ENCODE results near the gene CAMKK2. TPM values are rescaled to one million over a fixed set of nuclear protein-coding genes. Genes with fewer than 3 reads are reported as not detected.
"Not testable (repeated sequence)": the region's sequence is repeated elsewhere in the genome, so short reads cannot be mapped to it uniquely, and the experiment has no call there.

CAMKK2 gene
- total RNA-seq, 1 experiment from 2014 or later, result 34.0 TPM

DNA sequence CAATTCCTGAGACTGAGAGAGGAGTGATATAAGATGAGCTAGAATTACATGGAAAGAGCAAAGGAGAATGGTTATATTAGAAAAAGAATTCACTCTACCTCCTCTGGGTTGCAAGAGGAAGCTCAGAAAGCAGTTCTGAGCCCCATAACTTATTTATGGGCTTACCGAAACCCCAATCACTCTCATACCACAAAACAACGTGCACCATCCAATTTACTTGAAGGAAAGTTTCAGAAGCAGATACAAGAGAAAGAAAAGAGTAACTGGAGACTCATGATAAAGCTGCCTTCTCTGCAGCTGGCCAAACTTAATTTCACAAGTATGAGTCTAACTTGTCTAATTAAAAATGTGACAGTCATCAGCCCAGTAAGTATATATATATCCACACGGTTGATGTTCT lies 27.4 kb upstream of the CAMKK2 start:
- Mint-ChIP-seq H3K27me3 (ENCODE audit: unreplicated experiment) (no peaks in the 10 kb centered on the region), H3K36me3 (ENCODE audit: insufficient read depth, unreplicated experiment) (peaks cover 42% of the 10 kb centered on the region), H3K9me3 (ENCODE audit: low read depth, unreplicated experiment) (no peaks in the 10 kb centered on the region), H3K27ac (ENCODE audit: unreplicated experiment) (no peak overlapping the region), H3K4me3 (ENCODE audit: low read depth, unreplicated experiment) (no peak overlapping the region), H3K4me1 (ENCODE audit: low read depth, unreplicated experiment) (peaks cover 15% of the 10 kb centered on the region)
- TF ChIP-seq, protein P1, sequence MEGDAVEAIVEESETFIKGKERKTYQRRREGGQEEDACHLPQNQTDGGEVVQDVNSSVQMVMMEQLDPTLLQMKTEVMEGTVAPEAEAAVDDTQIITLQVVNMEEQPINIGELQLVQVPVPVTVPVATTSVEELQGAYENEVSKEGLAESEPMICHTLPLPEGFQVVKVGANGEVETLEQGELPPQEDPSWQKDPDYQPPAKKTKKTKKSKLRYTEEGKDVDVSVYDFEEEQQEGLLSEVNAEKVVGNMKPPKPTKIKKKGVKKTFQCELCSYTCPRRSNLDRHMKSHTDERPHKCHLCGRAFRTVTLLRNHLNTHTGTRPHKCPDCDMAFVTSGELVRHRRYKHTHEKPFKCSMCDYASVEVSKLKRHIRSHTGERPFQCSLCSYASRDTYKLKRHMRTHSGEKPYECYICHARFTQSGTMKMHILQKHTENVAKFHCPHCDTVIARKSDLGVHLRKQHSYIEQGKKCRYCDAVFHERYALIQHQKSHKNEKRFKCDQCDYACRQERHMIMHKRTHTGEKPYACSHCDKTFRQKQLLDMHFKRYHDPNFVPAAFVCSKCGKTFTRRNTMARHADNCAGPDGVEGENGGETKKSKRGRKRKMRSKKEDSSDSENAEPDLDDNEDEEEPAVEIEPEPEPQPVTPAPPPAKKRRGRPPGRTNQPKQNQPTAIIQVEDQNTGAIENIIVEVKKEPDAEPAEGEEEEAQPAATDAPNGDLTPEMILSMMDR (IDR thresholded peaks at IDR 0.05; ENCODE audit: unreplicated experiment), result no peak
- BruUV-seq (replicated peaks), result no TSS peak
- CTCF ChIA-PET, result interaction anchor here (0.6 kb wide), 1 partner anchor 406 kb away, joined by 3 read pairs; no protein-coding TSS in a partner anchor
- DNase-seq, result no peak
- intact Hi-C loops (cut with micrococcal nuclease; ENCODE audit: unreplicated experiment), result no loop called here

DNA sequence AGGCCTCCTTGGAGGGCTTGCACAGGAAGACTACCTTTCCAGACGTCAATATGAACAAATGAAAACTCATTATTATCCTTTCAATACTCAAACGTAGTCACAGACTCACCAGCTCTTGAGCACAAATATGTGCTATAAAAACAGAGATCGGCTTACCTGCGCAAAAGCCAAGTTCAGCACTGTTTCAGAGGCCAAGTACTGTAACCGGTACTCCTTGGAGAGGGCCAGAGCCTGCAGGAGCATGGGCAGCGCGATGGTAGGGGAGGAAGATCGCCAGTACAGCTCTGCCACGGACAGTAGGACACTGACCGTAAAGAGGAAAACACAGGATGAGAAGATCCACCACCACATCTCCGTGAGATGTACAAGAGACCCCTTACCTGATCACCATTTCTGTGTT lies 21.6 kb upstream of the CAMKK2 start:
- intact Hi-C loops (cut with micrococcal nuclease; ENCODE audit: unreplicated experiment), result no loop called here
- TF ChIP-seq, protein P1 (IDR thresholded peaks at IDR 0.05; ENCODE audit: unreplicated experiment), result no peak
- H3K27ac Mint-ChIP-seq (ENCODE audit: unreplicated experiment), result no peak overlapping the region
- no peaks in the 10 kb centered on the region for H3K9me3 Mint-ChIP-seq (ENCODE audit: low read depth, unreplicated experiment)
- CTCF ChIA-PET, result interaction anchor here (0.7 kb wide), 1 partner anchor 57 kb away, joined by 7 read pairs; no protein-coding TSS in a partner anchor
- H3K4me3 Mint-ChIP-seq (ENCODE audit: low read depth, unreplicated experiment), result no peak overlapping the region
- H3K27me3 Mint-ChIP-seq (ENCODE audit: unreplicated experiment), result no peaks in the 10 kb centered on the region
- no peaks in the 10 kb centered on the region for H3K4me1 Mint-ChIP-seq (ENCODE audit: low read depth, unreplicated experiment)
- no peak for DNase-seq
- peaks cover 41% of the 10 kb centered on the region for H3K36me3 Mint-ChIP-seq (ENCODE audit: insufficient read depth, unreplicated experiment)
- BruUV-seq (replicated peaks), result no TSS peak

DNA sequence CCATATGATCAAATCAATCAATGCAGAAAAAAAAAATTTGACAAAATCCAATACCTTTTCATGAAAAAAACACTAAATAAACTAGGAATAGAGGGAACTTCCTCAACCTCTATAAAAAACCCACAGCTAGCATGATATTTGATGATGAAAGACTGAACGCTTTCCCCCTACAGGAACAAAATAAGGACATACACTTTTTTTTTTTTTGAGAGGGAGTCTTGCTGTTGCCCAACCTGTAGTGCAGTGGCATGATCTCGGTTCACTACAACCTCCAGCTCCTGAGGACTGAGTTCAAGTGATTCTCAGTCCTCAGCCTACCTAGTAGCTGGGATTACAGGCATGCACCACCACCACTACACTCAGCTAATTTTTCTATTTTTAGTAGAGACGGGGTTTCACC lies 17.9 kb upstream of the CAMKK2 start:
- Mint-ChIP-seq H3K4me1 (ENCODE audit: low read depth, unreplicated experiment) (no peaks in the 10 kb centered on the region), H3K4me3 (ENCODE audit: low read depth, unreplicated experiment) (no peak overlapping the region), H3K27me3 (ENCODE audit: unreplicated experiment) (no peaks in the 10 kb centered on the region), H3K27ac (ENCODE audit: unreplicated experiment) (no peak overlapping the region), H3K9me3 (ENCODE audit: low read depth, unreplicated experiment) (no peaks in the 10 kb centered on the region), H3K36me3 (ENCODE audit: insufficient read depth, unreplicated experiment) (peaks cover 59% of the 10 kb centered on the region)
- TF ChIP-seq, protein P1 (IDR thresholded peaks at IDR 0.05; ENCODE audit: unreplicated experiment), result no peak
- CTCF ChIA-PET, result no interaction called here
- DNase-seq, result no peak
- BruUV-seq (replicated peaks), result no TSS peak
- intact Hi-C loops (cut with micrococcal nuclease; ENCODE audit: unreplicated experiment), result no loop called here

DNA sequence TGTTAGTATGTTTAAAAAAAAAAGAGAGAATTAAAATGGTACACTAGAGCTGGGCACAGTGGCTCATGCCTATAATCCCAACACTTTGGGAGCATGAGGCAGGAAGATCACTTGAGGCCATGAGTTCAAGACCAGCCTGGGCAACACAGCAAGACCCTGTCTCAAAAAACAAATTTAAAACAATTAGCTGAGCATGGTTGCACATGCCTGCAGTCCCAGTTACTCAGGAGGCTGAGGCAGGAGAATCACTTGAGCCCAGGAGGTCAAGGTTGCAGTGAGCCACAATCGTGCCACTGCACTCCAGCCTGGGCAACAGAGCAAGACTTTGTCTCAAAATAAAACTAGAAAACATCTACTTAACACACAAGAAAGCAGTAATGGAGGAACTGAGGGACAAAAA lies 13.7 kb upstream of the CAMKK2 start:
- not testable (repeated sequence) for BruUV-seq (replicated peaks)
- H3K36me3 Mint-ChIP-seq (ENCODE audit: insufficient read depth, unreplicated experiment), result peaks cover 38% of the 10 kb centered on the region

DNA sequence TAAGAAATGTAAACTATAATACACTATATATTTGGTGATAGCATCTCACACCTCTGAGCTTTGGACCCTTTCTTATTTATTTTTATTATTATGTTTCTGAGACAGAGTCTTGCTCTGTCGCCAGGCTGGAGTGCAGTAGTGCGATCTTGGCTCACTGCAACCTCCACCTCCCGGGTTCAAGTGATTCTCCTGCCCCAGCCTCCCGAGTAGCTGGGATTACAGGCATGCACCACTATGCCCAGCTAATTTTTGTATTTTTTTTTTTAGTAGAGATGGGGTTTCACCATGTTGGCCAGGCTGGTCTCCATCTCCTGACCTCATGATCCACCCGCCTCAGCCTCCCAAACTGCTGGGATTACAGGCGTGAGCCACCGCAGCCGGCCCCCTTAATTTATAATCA lies 10.9 kb upstream of the CAMKK2 start:
- H3K4me3 Mint-ChIP-seq (ENCODE audit: low read depth, unreplicated experiment); H3K4me1 Mint-ChIP-seq (ENCODE audit: low read depth, unreplicated experiment); BruUV-seq (replicated peaks); H3K27ac Mint-ChIP-seq (ENCODE audit: unreplicated experiment); intact Hi-C loops (cut with micrococcal nuclease; ENCODE audit: unreplicated experiment); H3K9me3 Mint-ChIP-seq (ENCODE audit: low read depth, unreplicated experiment); CTCF ChIA-PET; H3K27me3 Mint-ChIP-seq (ENCODE audit: unreplicated experiment); DNase-seq: not testable (repeated sequence)
- H3K36me3 Mint-ChIP-seq (ENCODE audit: insufficient read depth, unreplicated experiment), result peaks cover 30% of the 10 kb centered on the region

More for the DNA sequence above, 13.7 kb upstream of the CAMKK2 start:
- intact Hi-C loops (cut with micrococcal nuclease; ENCODE audit: unreplicated experiment); CTCF ChIA-PET; H3K4me1 Mint-ChIP-seq (ENCODE audit: low read depth, unreplicated experiment); H3K27me3 Mint-ChIP-seq (ENCODE audit: unreplicated experiment); DNase-seq; H3K27ac Mint-ChIP-seq (ENCODE audit: unreplicated experiment); H3K9me3 Mint-ChIP-seq (ENCODE audit: low read depth, unreplicated experiment); H3K4me3 Mint-ChIP-seq (ENCODE audit: low read depth, unreplicated experiment): not testable (repeated sequence)
